Sigmoid colon (tissue), 4 donors: ENCODE measurements around the gene CENPP.

Experiments
- EP300 ChIP-seq, 4 donors: sonication (generic); formaldehyde crosslinking; IDR thresholded peaks; one replicate each; pipeline ENCODE4 v1.6.1; 2017; ENCODE audit warnings: antibody characterized with exemption in 4 of 4
- TF ChIP-seq, protein P1 (sequence below), 4 experiments: fragments of 450-650 bp in 3 of 4; fragments of 200-600 bp in 1 of 4; IDR thresholded peaks; one replicate each; pipeline ENCODE4 v1.5.1; 2016 to 2019; ENCODE audit warnings: antibody characterized with exemption in 4 of 4, mild to moderate bottlenecking in 3 of 4, moderate library complexity in 2 of 4

- TF ChIP-seq, protein P1, sequence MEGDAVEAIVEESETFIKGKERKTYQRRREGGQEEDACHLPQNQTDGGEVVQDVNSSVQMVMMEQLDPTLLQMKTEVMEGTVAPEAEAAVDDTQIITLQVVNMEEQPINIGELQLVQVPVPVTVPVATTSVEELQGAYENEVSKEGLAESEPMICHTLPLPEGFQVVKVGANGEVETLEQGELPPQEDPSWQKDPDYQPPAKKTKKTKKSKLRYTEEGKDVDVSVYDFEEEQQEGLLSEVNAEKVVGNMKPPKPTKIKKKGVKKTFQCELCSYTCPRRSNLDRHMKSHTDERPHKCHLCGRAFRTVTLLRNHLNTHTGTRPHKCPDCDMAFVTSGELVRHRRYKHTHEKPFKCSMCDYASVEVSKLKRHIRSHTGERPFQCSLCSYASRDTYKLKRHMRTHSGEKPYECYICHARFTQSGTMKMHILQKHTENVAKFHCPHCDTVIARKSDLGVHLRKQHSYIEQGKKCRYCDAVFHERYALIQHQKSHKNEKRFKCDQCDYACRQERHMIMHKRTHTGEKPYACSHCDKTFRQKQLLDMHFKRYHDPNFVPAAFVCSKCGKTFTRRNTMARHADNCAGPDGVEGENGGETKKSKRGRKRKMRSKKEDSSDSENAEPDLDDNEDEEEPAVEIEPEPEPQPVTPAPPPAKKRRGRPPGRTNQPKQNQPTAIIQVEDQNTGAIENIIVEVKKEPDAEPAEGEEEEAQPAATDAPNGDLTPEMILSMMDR (IDR thresholded peaks at IDR 0.05), result no peak
- TF ChIP-seq EP300 (IDR thresholded peaks at IDR 0.05), result no peak
Measured at GRCh38 chr9:92558612-92559374, 233.0 kb downstream of the CENPP start.
